T-cell (primary cell): ENCODE results near the gene NPAS3. TPM values are rescaled to one million over a fixed set of nuclear protein-coding genes. Genes with fewer than 3 reads are reported as not detected.

Source experiments
- ATAC-seq, 4 experiments: fragments of 200-7000 bp in 3 of 4; fragments of 150-1000 bp in 1 of 4; cut with Tn5 transposase; replicated peaks in 1 of 4; 1 replicate in 3 of 4; 2 replicates in 1 of 4; pipeline ENCODE4 v1.10.0; 2021; ENCODE audit warnings: moderate library complexity in 3 of 4, mild to moderate bottlenecking in 2 of 4, moderate number of reproducible peaks in 1 of 4
- CTCF ChIA-PET, 2 donors: fragments of 300-600 bp; sonication (Branson Sonifier 250); formaldehyde crosslinking; loops; one replicate each; lab custom pipeline; 2022; ENCODE audit warnings: antibody characterized with exemption in 2 of 2; lab: Charles Lee
- POLR2A ChIA-PET, 2 donors: fragments of 300-600 bp; sonication (Branson Sonifier 250); formaldehyde crosslinking; loops; one replicate each; lab custom pipeline; 2022; ENCODE audit warnings: antibody characterized with exemption in 2 of 2; lab: Charles Lee
- DNase-seq, 35 experiments: peaks; one replicate each; pipeline versions ENCODE4 v3.0.0 to v3.0.0-alpha.2; 2013 to 2023
- H3K27ac ChIP-seq: one replicate; pipeline ENCODE4 v1.5.1; 2013; ENCODE audit warnings: low read length
- H3K27me3 ChIP-seq, 2 experiments: replicated peaks in 1 of 2; 1 replicate in 1 of 2; 2 replicates in 1 of 2; pipeline versions ENCODE4 v1.6.1 to v1.7.0; 2013; ENCODE audit warnings: low read length in 1 of 2, mixed read lengths in 1 of 2; ENCODE audit not compliant: control insufficient read depth in 2 of 2, insufficient read depth in 2 of 2; ENCODE audit errors: extremely low read depth in 1 of 2
- H3K36me3 ChIP-seq, 2 donors: 1 replicate in 1 of 2; 2 replicates in 1 of 2; pipeline versions ENCODE4 v1.6.1 to v1.7.0; 2013; ENCODE audit warnings: low read length in 1 of 2; ENCODE audit not compliant: control insufficient read depth in 2 of 2, insufficient read depth in 1 of 2; ENCODE audit errors: extremely low read depth in 1 of 2
- H3K4me1 ChIP-seq, 2 experiments: 1 replicate in 1 of 2; 2 replicates in 1 of 2; pipeline versions ENCODE4 v1.6.1 to v1.7.0; 2013; ENCODE audit warnings: low read length in 2 of 2, mixed read lengths in 1 of 2; ENCODE audit not compliant: insufficient read depth in 2 of 2, control insufficient read depth in 1 of 2; ENCODE audit errors: extremely low read depth in 1 of 2
- H3K4me3 ChIP-seq, 2 donors: 1 replicate in 1 of 2; 2 replicates in 1 of 2; pipeline versions ENCODE4 v1.5.1 to v1.7.0; 2013; ENCODE audit warnings: mild to moderate bottlenecking in 2 of 2, low read length in 1 of 2, moderate library complexity in 1 of 2; ENCODE audit not compliant: control insufficient read depth in 1 of 2; ENCODE audit errors: extremely low read depth in 1 of 2
- H3K9me3 ChIP-seq: 2 replicates; pipeline ENCODE4 v1.7.0; 2013
- H3K27ac Mint-ChIP-seq, 2 donors: one replicate each; pipeline ENCODE4 v1.8.0; 2020 to 2021; ENCODE audit warnings: mild to moderate bottlenecking in 2 of 2, mixed read lengths in 2 of 2
- H3K27me3 Mint-ChIP-seq, 2 donors: one replicate each; pipeline ENCODE4 v1.8.0; 2021 to 2022; ENCODE audit warnings: mixed read lengths in 2 of 2
- H3K36me3 Mint-ChIP-seq: one replicate; pipeline ENCODE4 v1.8.0; 2021; ENCODE audit warnings: mixed read lengths
- H3K4me1 Mint-ChIP-seq, 3 donors: one replicate each; pipeline ENCODE4 v1.8.0; 2020 to 2022; ENCODE audit warnings: mixed read lengths in 3 of 3, mild to moderate bottlenecking in 1 of 3
- H3K4me3 Mint-ChIP-seq, 3 donors: one replicate each; pipeline ENCODE4 v1.8.0; 2020 to 2022; ENCODE audit warnings: mild to moderate bottlenecking in 3 of 3, mixed read lengths in 3 of 3, moderate library complexity in 3 of 3
- H3K9me3 Mint-ChIP-seq, 3 donors: one replicate each; pipeline ENCODE4 v1.8.0; 2020 to 2022; ENCODE audit warnings: mixed read lengths in 3 of 3
- WGBS: methylation state at CpG from one replicate; pipeline ENCODE4 v1.1.5; 2013; ENCODE audit warnings: missing lambda C conversion rate; ENCODE audit not compliant: insufficient coverage; 5-methylcytosine and 5-hydroxymethylcytosine counted together
- total RNA-seq, 35 experiments: library from RNA in 6 of 35; stranded (reverse) in 6 of 35; fragments of 120-200 nt in 1 of 35; gene quantifications; one replicate each; pipeline versions ENCODE4 v1.2.1 to v1.2.4 and lab custom pipeline; 2013 to 2026

NPAS3 gene
- total RNA-seq, 5 donors from 2014 or later (not counting 1 experiment from before 2014, with no cell fraction given), result 0.10 TPM; not detected in 4

DNA sequence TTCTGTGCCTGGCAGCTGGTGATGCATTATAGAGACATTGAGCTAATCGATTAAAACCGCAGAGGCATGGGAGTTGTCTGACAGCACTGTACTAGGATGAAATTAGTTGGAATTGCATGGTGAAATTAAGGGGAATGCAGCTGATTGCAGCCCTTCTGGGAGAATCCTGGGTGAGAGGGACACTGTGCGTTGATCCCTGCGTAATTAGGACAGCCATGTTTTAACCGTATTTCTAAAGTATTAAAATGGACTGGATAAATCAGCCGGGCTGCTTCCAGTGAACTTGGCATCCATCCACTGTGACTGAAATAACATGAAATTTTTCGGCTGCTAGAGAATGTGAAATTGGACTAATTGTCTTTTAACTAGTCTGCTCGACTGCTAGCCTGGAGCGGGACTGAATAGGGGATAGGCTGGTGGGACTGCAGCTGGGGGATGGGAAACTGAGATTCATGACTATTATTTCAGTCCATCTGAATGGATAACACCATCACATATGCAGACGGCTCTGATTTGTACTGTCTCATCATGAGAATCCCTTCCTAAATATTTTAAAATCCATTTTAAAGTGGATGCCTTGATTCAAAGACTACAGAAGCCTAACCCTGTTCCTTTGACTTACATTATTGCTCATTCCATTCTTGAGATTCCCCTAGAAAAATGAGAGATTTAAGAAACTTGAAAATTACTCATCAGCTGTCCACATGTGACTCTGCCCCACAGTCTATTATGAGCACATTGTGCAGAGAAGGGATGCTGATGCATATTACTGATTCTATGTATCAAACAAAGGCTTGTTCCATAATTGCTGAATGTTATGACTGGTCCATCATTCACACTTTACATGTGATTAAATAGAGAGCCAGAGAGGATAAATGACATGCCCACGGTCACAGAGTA lies 343.9 kb downstream of the NPAS3 start:
- H3K27me3 ChIP-seq, result no peaks in the 10 kb centered on the region
- 95% methylated on average over 7 of the region's 11 CpGs for WGBS
- no peaks in the 10 kb centered on the region for H3K4me1 Mint-ChIP-seq
- DNase-seq (no peak), ATAC-seq (no peak)
- no peaks in the 10 kb centered on the region for H3K9me3 ChIP-seq
- CTCF ChIA-PET, result no interaction called here
- H3K9me3 Mint-ChIP-seq, result peaks cover 0 to 5% (median 3%) of the 10 kb centered on the region in 3 donors
- H3K36me3 ChIP-seq, result no peaks in the 10 kb centered on the region
- no peaks in the 10 kb centered on the region for H3K36me3 Mint-ChIP-seq
- no peak overlapping the region for H3K4me3 ChIP-seq
- no peak overlapping the region for H3K27ac Mint-ChIP-seq
- POLR2A ChIA-PET, result no interaction called here
- no peaks in the 10 kb centered on the region for H3K4me1 ChIP-seq
- no peaks in the 10 kb centered on the region for H3K27me3 Mint-ChIP-seq
- H3K27ac ChIP-seq, result no peak overlapping the region
- H3K4me3 Mint-ChIP-seq, result no peak overlapping the region

DNA sequence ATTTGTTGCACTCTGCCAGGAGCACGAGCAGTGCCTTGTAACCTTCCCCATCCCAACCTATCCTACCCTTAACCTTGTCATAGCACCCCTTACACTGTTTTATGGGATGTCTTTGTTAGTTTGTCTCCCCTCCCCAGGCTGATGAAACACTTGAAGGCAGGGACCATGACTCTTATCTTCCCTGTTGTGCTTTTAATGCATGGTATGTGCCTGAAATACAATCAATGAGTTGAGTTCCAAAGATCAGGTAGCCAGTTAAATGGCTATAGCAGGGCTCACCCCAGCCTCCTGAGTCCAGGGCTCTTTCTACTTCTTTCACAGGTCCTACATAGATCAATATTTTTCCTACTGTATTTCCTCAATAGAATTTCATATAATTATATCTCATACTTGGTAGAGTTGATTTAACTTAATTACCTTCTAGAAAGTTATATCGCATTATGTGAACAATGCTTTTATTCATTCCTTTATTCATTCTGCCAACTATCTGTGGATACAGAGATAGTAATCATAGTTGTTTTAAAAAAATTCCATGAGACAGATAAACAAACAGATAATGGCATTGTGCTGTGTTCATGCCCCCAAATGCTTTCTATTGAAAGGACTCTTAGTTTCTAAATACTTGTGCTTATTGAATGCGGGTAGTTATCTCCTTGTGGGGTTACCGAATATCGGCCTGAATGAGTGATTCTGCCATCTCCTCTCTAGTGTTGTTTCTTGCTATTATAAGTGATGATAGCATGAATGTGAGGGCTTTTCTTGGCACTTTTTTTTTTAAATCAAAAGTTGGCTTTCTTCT lies 347.4 kb downstream of the NPAS3 start:
- no peak for DNase-seq
- H3K4me1 Mint-ChIP-seq, result no peaks in the 10 kb centered on the region
- peaks cover 0 to 7% (median 0%) of the 10 kb centered on the region in 3 donors for H3K9me3 Mint-ChIP-seq

DNA sequence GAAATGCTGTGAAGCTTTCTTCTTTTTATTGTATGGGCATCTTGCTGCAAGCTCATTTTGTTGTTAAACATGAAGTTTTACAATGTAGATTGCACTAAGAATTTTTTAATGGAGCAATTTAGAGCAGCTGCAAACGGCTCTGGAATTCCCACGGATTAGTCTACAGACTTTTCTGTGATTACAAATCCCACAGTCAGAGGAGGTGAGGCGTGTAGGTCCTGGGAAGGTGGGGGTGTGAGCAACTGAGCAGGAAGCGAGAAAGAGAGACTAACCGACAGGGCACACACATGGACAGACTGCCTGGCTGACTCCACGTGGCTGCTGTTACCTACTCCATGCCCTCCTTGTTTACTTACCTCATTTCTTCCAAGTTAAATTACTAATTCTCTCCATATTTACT lies 348.5 kb downstream of the NPAS3 start:
- H3K4me1 Mint-ChIP-seq, result no peaks in the 10 kb centered on the region
- H3K27me3 ChIP-seq, result no peaks in the 10 kb centered on the region
- DNase-seq, result no peak
- no peak overlapping the region for H3K27ac Mint-ChIP-seq
- H3K4me1 ChIP-seq, result no peaks in the 10 kb centered on the region
- 79% methylated on average over 3 of the region's 6 CpGs for WGBS
- peaks cover 0 to 7% (median 0%) of the 10 kb centered on the region in 3 donors for H3K9me3 Mint-ChIP-seq
- no peak overlapping the region for H3K4me3 Mint-ChIP-seq
- no peak overlapping the region for H3K4me3 ChIP-seq
- CTCF ChIA-PET, result no interaction called here
- no peaks in the 10 kb centered on the region for H3K36me3 Mint-ChIP-seq
- ATAC-seq, result no peak
- H3K27me3 Mint-ChIP-seq, result peaks cover 0 to 3% of the 10 kb centered on the region in 2 donors
- no peak overlapping the region for H3K27ac ChIP-seq
- H3K36me3 ChIP-seq, result no peaks in the 10 kb centered on the region
- no peaks in the 10 kb centered on the region for H3K9me3 ChIP-seq
- POLR2A ChIA-PET, result no interaction called here

More for the DNA sequence above, 347.4 kb downstream of the NPAS3 start:
- H3K36me3 Mint-ChIP-seq, result no peaks in the 10 kb centered on the region
- no peaks in the 10 kb centered on the region for H3K9me3 ChIP-seq
- no peak overlapping the region for H3K27ac Mint-ChIP-seq
- ChIA-PET CTCF (no interaction called here), POLR2A (no interaction called here)
- no peaks in the 10 kb centered on the region for H3K36me3 ChIP-seq
- H3K27me3 Mint-ChIP-seq, result peaks cover 0 to under 1% of the 10 kb centered on the region in 2 donors
- H3K4me3 Mint-ChIP-seq, result no peak overlapping the region
- no peak overlapping the region for H3K27ac ChIP-seq
- ATAC-seq, result no peak
- no CpG with 5 or more reads among the region's 5 CpGs for WGBS
- no peak overlapping the region for H3K4me3 ChIP-seq
- no peaks in the 10 kb centered on the region for H3K4me1 ChIP-seq
- H3K27me3 ChIP-seq, result no peaks in the 10 kb centered on the region

DNA sequence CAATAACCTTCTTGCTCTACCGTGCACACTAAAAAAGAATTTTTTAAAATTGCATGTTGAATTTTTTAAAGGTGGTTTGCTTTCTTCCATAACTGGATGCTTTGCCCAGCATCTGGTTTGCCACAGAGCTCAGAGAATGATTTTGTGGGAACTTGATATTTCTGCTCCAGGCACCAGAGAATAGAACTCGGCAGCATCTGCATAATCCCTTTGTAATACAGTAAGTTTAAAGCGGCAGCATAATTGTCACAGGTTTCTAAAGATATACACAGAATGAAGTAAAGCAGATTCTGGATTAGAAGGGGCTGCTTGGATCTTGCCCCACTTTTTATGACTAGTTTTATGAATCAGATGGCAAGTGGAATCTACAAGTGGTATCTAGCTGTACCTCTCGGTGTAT lies 352.0 kb downstream of the NPAS3 start:
- CTCF ChIA-PET, result no interaction called here
- no peak overlapping the region for H3K4me3 ChIP-seq
- H3K27ac ChIP-seq, result no peak overlapping the region
- no peak overlapping the region for H3K27ac Mint-ChIP-seq
- WGBS, result 100% methylated on average over 2 of the region's 4 CpGs
- ATAC-seq (no peak), DNase-seq (no peak)
- no peaks in the 10 kb centered on the region for H3K4me1 Mint-ChIP-seq
- POLR2A ChIA-PET, result no interaction called here
- no peaks in the 10 kb centered on the region for H3K36me3 Mint-ChIP-seq
- H3K27me3 ChIP-seq, result no peaks in the 10 kb centered on the region
- H3K4me3 Mint-ChIP-seq, result no peak overlapping the region
- H3K27me3 Mint-ChIP-seq, result peaks cover 0 to 3% of the 10 kb centered on the region in 2 donors
- H3K9me3 Mint-ChIP-seq, result peaks cover 0 to 7% (median 0%) of the 10 kb centered on the region in 3 donors
- no peaks in the 10 kb centered on the region for H3K9me3 ChIP-seq
- no peaks in the 10 kb centered on the region for H3K4me1 ChIP-seq
- H3K36me3 ChIP-seq, result no peaks in the 10 kb centered on the region

DNA sequence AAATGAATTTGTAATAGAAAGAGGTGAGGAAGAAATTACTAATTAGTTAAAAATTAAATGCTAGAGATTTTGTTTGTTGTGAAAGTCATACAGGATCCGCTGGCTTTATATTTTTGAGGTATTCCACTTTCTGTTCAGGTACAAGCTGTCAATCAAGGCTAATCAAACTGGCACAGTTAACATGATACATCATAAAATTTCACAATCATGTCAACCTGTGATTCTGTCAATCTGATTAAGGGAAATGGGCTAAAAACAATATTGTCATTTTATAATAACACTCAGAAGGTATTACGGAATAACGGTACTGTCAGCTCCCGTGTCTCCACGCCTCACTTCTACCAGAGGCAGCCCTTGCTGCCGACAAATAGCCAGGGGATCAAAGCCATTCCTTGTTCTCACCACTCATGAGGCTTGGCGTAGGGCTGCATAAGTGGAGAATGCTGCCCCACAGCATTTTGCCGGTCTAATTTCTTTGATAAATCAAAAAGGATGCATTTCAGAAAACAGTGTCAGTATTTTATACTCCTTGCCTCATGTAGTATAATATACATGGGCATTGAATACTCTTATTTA lies 352.9 kb downstream of the NPAS3 start:
- peaks cover 0 to 3% of the 10 kb centered on the region in 2 donors for H3K27me3 Mint-ChIP-seq

DNA sequence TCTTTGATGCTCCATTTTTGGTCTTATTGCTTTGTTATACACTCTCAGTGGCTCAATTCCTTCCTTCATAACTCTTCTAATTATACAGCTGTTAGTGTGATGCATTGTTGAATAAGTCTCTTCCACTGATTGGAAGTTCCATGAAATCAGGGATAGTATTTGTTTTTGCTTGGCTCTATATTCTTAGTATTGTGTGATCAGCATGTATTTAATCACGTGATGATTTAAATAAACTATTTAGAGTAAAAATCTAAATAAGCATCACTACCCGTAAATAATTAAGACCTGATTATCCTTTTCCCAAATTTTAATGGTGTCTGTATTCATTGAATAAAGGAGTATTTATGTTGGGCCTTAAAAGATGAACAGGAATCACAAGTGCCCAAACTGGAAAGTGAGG lies 355.7 kb downstream of the NPAS3 start:
- DNase-seq (no peak), ATAC-seq (no peak)
- Mint-ChIP-seq H3K27ac (no peak overlapping the region), H3K4me1 (no peaks in the 10 kb centered on the region), H3K4me3 (no peak overlapping the region), H3K9me3 (peaks cover 0 to 3% (median 2%) of the 10 kb centered on the region in 3 donors), H3K27me3 (peaks cover 0 to 3% of the 10 kb centered on the region in 2 donors), H3K36me3 (no peaks in the 10 kb centered on the region)
- no CpG with 5 or more reads among the region's 2 CpGs for WGBS
- ChIA-PET CTCF (no interaction called here), POLR2A (no interaction called here)
- Histone ChIP-seq H3K9me3 (no peaks in the 10 kb centered on the region), H3K4me1 (no peaks in the 10 kb centered on the region), H3K4me3 (no peak overlapping the region), H3K36me3 (no peaks in the 10 kb centered on the region), H3K27me3 (no peaks in the 10 kb centered on the region), H3K27ac (no peak overlapping the region)

More for the DNA sequence above, 352.9 kb downstream of the NPAS3 start:
- CTCF ChIA-PET, result no interaction called here
- Histone ChIP-seq H3K27ac (no peak overlapping the region), H3K4me3 (no peak overlapping the region), H3K4me1 (no peaks in the 10 kb centered on the region), H3K27me3 (no peaks in the 10 kb centered on the region), H3K36me3 (no peaks in the 10 kb centered on the region), H3K9me3 (no peaks in the 10 kb centered on the region)
- H3K36me3 Mint-ChIP-seq, result no peaks in the 10 kb centered on the region
- no peak overlapping the region for H3K4me3 Mint-ChIP-seq
- WGBS, result 75% methylated on average over 2 of the region's 8 CpGs
- POLR2A ChIA-PET, result no interaction called here
- ATAC-seq (no peak), DNase-seq (no peak)
- peaks cover 0 to 7% (median 0%) of the 10 kb centered on the region in 3 donors for H3K9me3 Mint-ChIP-seq
- H3K4me1 Mint-ChIP-seq, result no peaks in the 10 kb centered on the region
- no peak overlapping the region for H3K27ac Mint-ChIP-seq
